K562 (cell line): ENCODE data around the gene ARFGAP1. TPM values are rescaled to one million over a fixed set of nuclear protein-coding genes. Genes with fewer than 3 reads are reported as not detected.
A peak's percentile ranks its signal among the peaks of the same experiment; 100 is the strongest.
"Not testable (repeated sequence)": the region's sequence is repeated elsewhere in the genome, so short reads cannot be mapped to it uniquely, and the experiment has no call there.

ENCODE experiments used
- ATAC-seq: fragments of 200-7000 bp; cut with Tn5 transposase; 3 replicates; pipeline ENCODE4 v1.9.1; 2020; ENCODE audit warnings: moderate library complexity
- BruUV-seq: library from RNA; stranded (reverse); fragments of 400-500 nt; replicated peaks from 2 replicates; lab custom pipeline; 2021; lab: Mats Ljungman, UMichigan
- CTCF ChIA-PET: fragments of 300-600 bp; formaldehyde crosslinking; extraction: SDS; loops from one replicate; lab custom pipeline; 2021; ENCODE audit warnings: low intra/inter-chr PET ratio; lab: Yijun Ruan, JAX
- POLR2A ChIA-PET: fragments of 300-600, 350-650 bp; sonication (Branson Sonifier 250); formaldehyde crosslinking; extraction: SDS; loops from one replicate; lab custom pipeline; 2021; ENCODE audit warnings: antibody characterized with exemption, inconsistent platforms; lab: Yijun Ruan, JAX
- DNase-seq, 4 experiments: peaks; one replicate each; pipeline versions ENCODE4 v3.0.0 to v3.0.0-alpha.2; 2011 to 2018; ENCODE audit warnings: low spot score in 3 of 4, mixed read lengths in 3 of 4; ENCODE audit errors: extremely low read depth in 1 of 4
- FAIRE-seq: peaks from 2 replicates; lab custom pipeline; 2011; peaks lifted over from hg19 to GRCh38; lab: Jason Lieb, UNC
- H2AFZ ChIP-seq: 2 replicates; pipeline ENCODE4 v1.6.0; 2011; ENCODE audit warnings: low read depth, low read length, control low read depth, inconsistent platforms
- H3K27ac ChIP-seq: fragments of 200-600 bp; 3 replicates; pipeline ENCODE4 v1.8.0; 2011; ENCODE audit warnings: low read depth, mild to moderate bottlenecking, control low read depth, inconsistent platforms, low read length, moderate library complexity, mixed read lengths; ENCODE audit errors: extremely low read depth
- H3K27me3 ChIP-seq, 2 experiments: fragments of 300-600 bp in 1 of 2; 2 replicates in 1 of 2; 3 replicates in 1 of 2; pipeline versions ENCODE4 v1.6.0 to v1.8.0; 2011; ENCODE audit warnings: inconsistent platforms in 2 of 2, low read length in 2 of 2, mild to moderate bottlenecking in 1 of 2, mixed read lengths in 1 of 2, moderate library complexity in 1 of 2; ENCODE audit not compliant: control insufficient read depth in 2 of 2, insufficient read depth in 2 of 2
- H3K36me3 ChIP-seq: fragments of 300-600 bp; 3 replicates; pipeline ENCODE4 v1.8.0; 2011; ENCODE audit warnings: mild to moderate bottlenecking, low read length, inconsistent platforms; ENCODE audit not compliant: control insufficient read depth, insufficient read depth
- H3K4me1 ChIP-seq, 2 experiments: fragments of 200-600 bp in 1 of 2; replicated peaks in 1 of 2; 2 replicates in 1 of 2; 3 replicates in 1 of 2; pipeline versions ENCODE4 v1.5.1 to v1.8.0; 2011; ENCODE audit warnings: inconsistent platforms in 2 of 2, low read length in 2 of 2, mild to moderate bottlenecking in 1 of 2, mixed read lengths in 1 of 2, moderate library complexity in 1 of 2; ENCODE audit not compliant: control insufficient read depth in 2 of 2, insufficient read depth in 2 of 2
- H3K4me2 ChIP-seq: 2 replicates; pipeline ENCODE4 v1.6.1; 2011; ENCODE audit warnings: low read length, control low read depth, inconsistent platforms, mixed read lengths; ENCODE audit not compliant: insufficient read depth
- H3K4me3 ChIP-seq: fragments of 200-600 bp; sonication (generic), shearing (Covaris generic); 2 replicates; pipeline ENCODE4 v1.5.1; 2016; ENCODE audit warnings: control low read depth, inconsistent platforms
- H3K79me2 ChIP-seq: fragments of 200-600 bp; 3 replicates; pipeline ENCODE4 v1.8.0; 2011; ENCODE audit warnings: low read length, inconsistent platforms; ENCODE audit not compliant: control insufficient read depth, insufficient read depth
- H3K9ac ChIP-seq, 2 experiments: 2 replicates each; pipeline versions ENCODE4 v1.6.0 to v1.6.1; 2011; ENCODE audit warnings: low read depth in 2 of 2, low read length in 2 of 2, control low read depth in 1 of 2, inconsistent platforms in 1 of 2, mild to moderate bottlenecking in 1 of 2, mixed read lengths in 1 of 2; ENCODE audit not compliant: insufficient read depth in 1 of 2
- H3K9me1 ChIP-seq: one replicate; pipeline ENCODE4 v1.6.0; 2011; ENCODE audit warnings: inconsistent platforms, mild to moderate bottlenecking, low read length, moderate library complexity; ENCODE audit not compliant: control insufficient read depth, insufficient read depth
- H3K9me3 ChIP-seq: replicated peaks from 2 replicates; pipeline ENCODE4 v1.5.1; 2011; ENCODE audit warnings: low read depth, low read length, inconsistent platforms; ENCODE audit not compliant: control insufficient read depth, insufficient read depth
- H4K20me1 ChIP-seq: replicated peaks from 2 replicates; pipeline ENCODE4 v1.6.1; 2011; ENCODE audit warnings: low read length, inconsistent platforms, mixed read lengths; ENCODE audit not compliant: control insufficient read depth, insufficient read depth
- ARHGAP35 ChIP-seq: fragments of 450-650 bp; IDR thresholded peaks from 2 replicates; pipeline ENCODE4 v1.6.1; 2018; ENCODE audit not compliant: partially characterized antibody
- CBX3 ChIP-seq, 2 experiments: IDR thresholded peaks; 1 replicate in 1 of 2; 2 replicates in 1 of 2; pipeline ENCODE4 v1.6.1; 2012; ENCODE audit warnings: inconsistent platforms in 2 of 2, low read length in 2 of 2, borderline replicate concordance in 1 of 2, control low read depth in 1 of 2
- E2F6 ChIP-seq, 2 experiments: IDR thresholded peaks; 2 replicates each; pipeline ENCODE4 v1.6.1; 2011; ENCODE audit warnings: borderline replicate concordance in 1 of 2, control low read depth in 1 of 2, low read depth in 1 of 2, low read length in 1 of 2, mild to moderate bottlenecking in 1 of 2, mixed read lengths in 1 of 2, moderate library complexity in 1 of 2; ENCODE audit not compliant: insufficient read depth in 1 of 2, insufficient read length in 1 of 2, poor library complexity in 1 of 2, severe bottlenecking in 1 of 2; ENCODE audit errors: extremely low read depth in 1 of 2
- HDAC6 ChIP-seq: IDR thresholded peaks from 2 replicates; pipeline ENCODE4 v1.6.1; 2012; ENCODE audit warnings: low read depth, mild to moderate bottlenecking, control low read depth, inconsistent platforms, low read length, moderate library complexity
- HOXB6 ChIP-seq: fragments of 250-450 bp; sonication (Bioruptor Pico); IDR thresholded peaks from 2 replicates; pipeline ENCODE4 v1.5.1; 2022; ENCODE audit warnings: mild to moderate bottlenecking, borderline replicate concordance
- KDM1A ChIP-seq, 2 experiments: fragments of 450-650 bp; IDR thresholded peaks; 2 replicates each; pipeline ENCODE4 v1.6.1; 2016; ENCODE audit warnings: mild to moderate bottlenecking in 2 of 2
- MAX ChIP-seq: sonication (generic); formaldehyde crosslinking; IDR thresholded peaks from 2 replicates; pipeline ENCODE4 v1.9.0; 2022; ENCODE audit warnings: mild to moderate bottlenecking, missing genetic modification reagents
- NR3C1 ChIP-seq: sonication (generic); formaldehyde crosslinking; IDR thresholded peaks from 2 replicates; pipeline ENCODE4 v1.8.1; 2022; ENCODE audit warnings: missing genetic modification reagents
- SMARCE1 ChIP-seq: fragments of 450-650 bp; IDR thresholded peaks from 2 replicates; pipeline ENCODE4 v1.7.1; 2016; ENCODE audit warnings: mild to moderate bottlenecking
- WGBS: fragments of 100-300 bp; shearing (Covaris generic); methylation state at CpG from one replicate; pipeline ENCODE4 v1.1.6; 2016; ENCODE audit warnings: low coverage, mixed read lengths; ENCODE audit not compliant: insufficient coverage; ENCODE audit errors: missing lambda C conversion rate; 5-methylcytosine and 5-hydroxymethylcytosine counted together
- in situ Hi-C: fragments of 300-500 bp; cut with MboI; formaldehyde crosslinking; loops from 4 replicates; pipeline ENCODE4 v1.15.0; 2018; ENCODE audit warnings: inconsistent platforms, mixed read lengths
- intact Hi-C: fragments of 100-400 bp; cut with micrococcal nuclease; formaldehyde crosslinking; loops from 2 replicates; pipeline ENCODE4 v1.14.2; 2022
- polyA plus RNA-seq, 8 experiments: library from polyadenylated mRNA; depleted of rRNA in 4 of 8; stranded (reverse) in 5 of 8; unstranded in 3 of 8; fragments of >200 nt; fragmentation: Nextera tagmentation in 2 of 8; fragmentation: Illumina TruSeq in 1 of 8; extraction: Ambion mirVana in 2 of 8; extraction: Trizol in 1 of 8; gene quantifications; 2 replicates each; pipeline versions ENCODE4 v1.2.1 to v1.2.3, GENCODE V29; 2011 to 2014; ENCODE audit warnings: inconsistent platforms in 1 of 8, missing spikeins in 1 of 8
- total RNA-seq, 7 experiments: library from RNA; depleted of rRNA in 6 of 7; stranded (reverse); fragments of >200 nt in 6 of 7; fragmentation: Illumina TruSeq in 2 of 7; extraction: Trizol in 2 of 7; gene quantifications; 2 replicates each; pipeline versions ENCODE4 v1.2.1 to v1.2.3, GENCODE V29; 2011 to 2021; ENCODE audit warnings: low replicate concordance in 1 of 7

The ARFGAP1 gene
- total and polyA plus RNA-seq, 9 of the 15 experiments (the other 6 are each of a cell fraction or from before 2014, with no cell fraction given), result 0.53 to 102 (median 33.5) TPM

GRCh38 chr20:63305393-63305792, 32.8 kb downstream of the ARFGAP1 start (continued):
- TF ChIP-seq HOXB6 (CRISPR knock-in tag) (no peak), HDAC6 (no peak), SMARCE1 (no peak), NR3C1 (CRISPR knock-in tag) (no peak), ARHGAP35 (no peak), KDM1A (IDR thresholded peaks at IDR 0.05) (no peak)
- TF ChIP-seq, all 486 proteins: peak for 0

GRCh38 chr20:63305933-63306672, 33.5 kb downstream of the ARFGAP1 start:
- FAIRE-seq, result not testable (repeated sequence)
- WGBS, result 14% methylated on average over 16 of the region's 30 CpGs

More at GRCh38 chr20:63305933-63306672, 33.5 kb downstream of the ARFGAP1 start:
- POLR2A ChIA-PET, BruUV-seq, H3K9ac ChIP-seq, H3K27ac ChIP-seq, H3K4me2 ChIP-seq, CTCF ChIA-PET, H3K9me1 ChIP-seq, H2AFZ ChIP-seq, DNase-seq, ATAC-seq, intact Hi-C loops, H3K9me3 ChIP-seq, H3K4me3 ChIP-seq, H3K36me3 ChIP-seq, H4K20me1 ChIP-seq, in situ Hi-C loops, H3K79me2 ChIP-seq: not testable (repeated sequence)
- Histone ChIP-seq H3K27me3 (peaks cover 0 to 45% of the 10 kb centered on the region in 2 experiments; a peak in 2 of 5 replicates), H3K4me1 (peaks cover 0 to 29% of the 10 kb centered on the region in 2 experiments; a peak in 2 of 5 replicates)
- TF ChIP-seq CBX3 (IDR thresholded peaks at IDR 0.05; ENCODE audit: borderline replicate concordance in 1 of 2, low read length in 2 of 2) (peak in 1 of 2 experiments; percentile 36; a peak in 1 of 3 replicates), MAX (CRISPR knock-in tag) (peak; percentile 79), E2F6 (IDR thresholded peaks at IDR 0.05; ENCODE audit: borderline replicate concordance in 1 of 2, extremely low read depth in 1 of 2, insufficient read depth in 1 of 2, insufficient read length in 1 of 2, low read depth in 1 of 2, low read length in 1 of 2, poor library complexity in 1 of 2, severe bottlenecking in 1 of 2) (peak; percentile 35 to 37)
